ENCODE data around the gene BAIAP2. TPM values are rescaled to one million over a fixed set of nuclear protein-coding genes. Genes with fewer than 3 reads are reported as not detected.

The BAIAP2 gene
- total RNA-seq, 1 experiment from 2014 or later, result not detected

DNA sequence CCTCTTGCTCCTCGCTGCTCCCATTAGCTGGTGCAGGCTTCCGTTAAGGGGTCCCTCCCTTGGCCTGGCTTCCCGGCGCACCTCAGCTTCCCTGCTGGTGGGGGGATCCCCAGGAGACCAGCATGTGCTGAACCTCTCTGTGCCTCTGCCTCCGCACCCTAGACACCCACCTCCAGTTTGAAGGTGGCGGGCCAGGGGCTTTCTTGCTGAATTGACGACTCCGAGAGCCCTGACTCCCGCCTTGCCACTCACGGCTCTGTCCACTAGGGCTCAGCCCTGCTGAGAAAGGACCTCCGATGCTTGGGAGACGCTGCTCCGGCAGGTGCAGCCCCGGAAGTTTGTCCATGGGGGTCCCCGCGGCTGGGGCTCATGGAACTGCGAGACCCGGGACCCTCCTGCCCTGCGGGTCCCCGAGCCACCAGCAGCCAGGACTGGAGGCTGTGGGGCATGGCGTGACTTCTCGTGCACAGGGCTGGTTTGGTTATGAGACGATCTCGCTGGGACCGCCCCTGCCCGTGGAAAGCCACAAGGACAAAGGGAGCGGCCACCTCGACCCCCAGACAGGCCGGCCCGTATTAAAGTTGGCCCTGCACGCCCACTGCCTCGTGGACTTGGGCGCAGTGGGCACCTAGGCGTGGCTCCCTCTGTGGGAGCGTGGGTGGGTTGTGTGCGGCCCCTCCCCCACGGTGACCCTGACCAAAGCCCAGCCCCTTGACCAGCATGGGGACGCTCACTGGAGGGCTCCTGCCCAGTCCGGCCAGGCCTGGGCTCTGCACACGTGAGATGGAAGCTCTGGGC lies 35.2 kb upstream of the BAIAP2 start:
- Histone ChIP-seq H3K9me3 (ENCODE audit: low read length) (no peaks in the 10 kb centered on the region), H3K4me3 (ENCODE audit: low read length) (no peak overlapping the region), H3K9me2 (replicated peaks; ENCODE audit: insufficient read depth, low read length) (no peaks in the 10 kb centered on the region), H3K79me2 (ENCODE audit: low read length) (no peaks in the 10 kb centered on the region), H3K4me2 (ENCODE audit: low read depth, low read length, poor library complexity, severe bottlenecking) (no peak overlapping the region), H3K9ac (ENCODE audit: low read length) (no peak overlapping the region), H2AFZ (ENCODE audit: low read length) (no peak overlapping the region), H3K4me1 (ENCODE audit: low read length) (no peaks in the 10 kb centered on the region), H4K20me1 (ENCODE audit: insufficient read depth, low read depth, low read length) (0 out of 2 replicates have a peak, but pooled peaks cover 6% of the 10 kb centered on the region), H3K27ac (ENCODE audit: low read length) (no peak overlapping the region), H3K27me3 (ENCODE audit: low read length) (no peaks in the 10 kb centered on the region), H3K36me3 (ENCODE audit: insufficient read depth, low read length) (no peaks in the 10 kb centered on the region)
- no peak for DNase-seq

GRCh38 chr17:81000334-81000630 lies 34.7 kb upstream of the BAIAP2 start:
- Histone ChIP-seq H3K9me3 (ENCODE audit: low read length) (no peaks in the 10 kb centered on the region), H3K27me3 (ENCODE audit: low read length) (no peaks in the 10 kb centered on the region), H4K20me1 (ENCODE audit: insufficient read depth, low read depth, low read length) (0 out of 2 replicates have a peak, but pooled peaks cover 6% of the 10 kb centered on the region), H3K79me2 (ENCODE audit: low read length) (no peaks in the 10 kb centered on the region), H3K4me3 (ENCODE audit: low read length) (no peak overlapping the region), H3K9ac (ENCODE audit: low read length) (no peak overlapping the region), H3K9me2 (replicated peaks; ENCODE audit: insufficient read depth, low read length) (no peaks in the 10 kb centered on the region), H3K4me1 (ENCODE audit: low read length) (no peaks in the 10 kb centered on the region), H2AFZ (ENCODE audit: low read length) (no peak overlapping the region), H3K4me2 (ENCODE audit: low read depth, low read length, poor library complexity, severe bottlenecking) (no peak overlapping the region), H3K36me3 (ENCODE audit: insufficient read depth, low read length) (no peaks in the 10 kb centered on the region), H3K27ac (ENCODE audit: low read length) (no peak overlapping the region)
- DNase-seq, result no peak

DNA sequence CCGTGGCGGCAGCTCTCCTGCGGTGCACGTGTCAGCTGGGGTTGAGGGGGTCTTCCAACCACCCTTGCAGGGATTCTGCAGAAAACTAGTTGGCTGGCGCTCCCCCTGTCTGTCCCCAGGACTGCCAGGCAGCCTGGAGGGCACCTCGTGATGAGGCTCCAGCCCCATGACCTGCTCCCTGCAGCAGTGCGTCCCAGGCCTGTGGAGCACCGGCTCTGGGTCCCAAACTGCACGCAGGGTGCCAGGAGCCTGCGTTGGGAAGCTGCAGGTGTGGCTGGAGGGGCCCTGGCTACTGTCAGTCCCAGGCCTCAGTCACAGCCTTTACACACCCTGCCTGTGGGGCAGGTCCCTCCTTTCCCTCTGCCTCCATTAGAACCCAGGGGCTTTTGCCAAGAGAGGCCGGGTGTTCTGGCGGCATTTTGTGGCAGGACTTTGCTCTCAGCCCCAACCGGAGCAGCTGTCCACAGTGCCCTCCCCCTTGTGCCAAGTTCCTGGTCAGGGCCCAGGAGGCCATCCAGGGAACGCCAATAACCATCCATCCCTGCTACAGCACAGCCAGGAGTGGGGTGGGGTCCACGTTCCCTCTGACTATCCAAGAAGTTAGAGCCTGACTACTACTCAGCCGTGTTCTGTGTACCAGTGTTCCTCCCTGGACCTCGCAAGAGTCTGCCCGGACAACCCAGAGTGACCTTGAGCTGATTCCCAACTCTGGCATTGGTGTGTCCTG lies 34.2 kb upstream of the BAIAP2 start:
- Histone ChIP-seq H3K9me3 (ENCODE audit: low read length) (no peaks in the 10 kb centered on the region), H2AFZ (ENCODE audit: low read length) (no peak overlapping the region), H3K9ac (ENCODE audit: low read length) (no peak overlapping the region), H3K4me1 (ENCODE audit: low read length) (no peaks in the 10 kb centered on the region), H3K9me2 (replicated peaks; ENCODE audit: insufficient read depth, low read length) (no peaks in the 10 kb centered on the region), H4K20me1 (ENCODE audit: insufficient read depth, low read depth, low read length) (0 out of 2 replicates have a peak, but pooled peaks cover 6% of the 10 kb centered on the region), H3K4me2 (ENCODE audit: low read depth, low read length, poor library complexity, severe bottlenecking) (no peak overlapping the region), H3K27me3 (ENCODE audit: low read length) (no peaks in the 10 kb centered on the region), H3K79me2 (ENCODE audit: low read length) (no peaks in the 10 kb centered on the region), H3K36me3 (ENCODE audit: insufficient read depth, low read length) (no peaks in the 10 kb centered on the region), H3K27ac (ENCODE audit: low read length) (no peak overlapping the region), H3K4me3 (ENCODE audit: low read length) (no peak overlapping the region)
- no peak for DNase-seq

- Histone ChIP-seq H3K27me3 (ENCODE audit: low read length) (no peaks in the 10 kb centered on the region), H3K27ac (ENCODE audit: low read length) (no peak overlapping the region), H4K20me1 (ENCODE audit: insufficient read depth, low read depth, low read length) (0 out of 2 replicates have a peak, but pooled peaks cover 6% of the 10 kb centered on the region), H3K9me2 (replicated peaks; ENCODE audit: insufficient read depth, low read length) (no peaks in the 10 kb centered on the region), H3K4me1 (ENCODE audit: low read length) (no peaks in the 10 kb centered on the region), H3K36me3 (ENCODE audit: insufficient read depth, low read length) (no peaks in the 10 kb centered on the region), H3K79me2 (ENCODE audit: low read length) (no peaks in the 10 kb centered on the region), H3K4me3 (ENCODE audit: low read length) (no peak overlapping the region), H3K9me3 (ENCODE audit: low read length) (no peaks in the 10 kb centered on the region), H3K9ac (ENCODE audit: low read length) (no peak overlapping the region), H3K4me2 (ENCODE audit: low read depth, low read length, poor library complexity, severe bottlenecking) (no peak overlapping the region), H2AFZ (ENCODE audit: low read length) (no peak overlapping the region)
- no peak for DNase-seq
Observed at GRCh38 chr17:81002013-81002384, 33.0 kb upstream of the BAIAP2 start.

- Histone ChIP-seq H3K27ac (ENCODE audit: low read length) (no peak overlapping the region), H4K20me1 (ENCODE audit: insufficient read depth, low read depth, low read length) (0 out of 2 replicates have a peak, but pooled peaks cover 6% of the 10 kb centered on the region), H3K9me2 (replicated peaks; ENCODE audit: insufficient read depth, low read length) (no peaks in the 10 kb centered on the region), H3K9ac (ENCODE audit: low read length) (no peak overlapping the region), H2AFZ (ENCODE audit: low read length) (no peak overlapping the region), H3K9me3 (ENCODE audit: low read length) (no peaks in the 10 kb centered on the region), H3K4me2 (ENCODE audit: low read depth, low read length, poor library complexity, severe bottlenecking) (no peak overlapping the region), H3K36me3 (ENCODE audit: insufficient read depth, low read length) (no peaks in the 10 kb centered on the region), H3K4me1 (ENCODE audit: low read length) (no peaks in the 10 kb centered on the region), H3K79me2 (ENCODE audit: low read length) (no peaks in the 10 kb centered on the region), H3K4me3 (ENCODE audit: low read length) (no peak overlapping the region), H3K27me3 (ENCODE audit: low read length) (no peaks in the 10 kb centered on the region)
- DNase-seq, result no peak
Observed at GRCh38 chr17:81002409-81003361, 32.3 kb upstream of the BAIAP2 start.

- Histone ChIP-seq H2AFZ (ENCODE audit: low read length) (no peak overlapping the region), H3K9me2 (replicated peaks; ENCODE audit: insufficient read depth, low read length) (no peaks in the 10 kb centered on the region), H3K79me2 (ENCODE audit: low read length) (no peaks in the 10 kb centered on the region), H3K36me3 (ENCODE audit: insufficient read depth, low read length) (no peaks in the 10 kb centered on the region), H3K27me3 (ENCODE audit: low read length) (no peaks in the 10 kb centered on the region), H4K20me1 (ENCODE audit: insufficient read depth, low read depth, low read length) (0 out of 2 replicates have a peak, but pooled peaks cover 6% of the 10 kb centered on the region), H3K4me3 (ENCODE audit: low read length) (no peak overlapping the region), H3K9me3 (ENCODE audit: low read length) (no peaks in the 10 kb centered on the region), H3K4me2 (ENCODE audit: low read depth, low read length, poor library complexity, severe bottlenecking) (no peak overlapping the region), H3K9ac (ENCODE audit: low read length) (no peak overlapping the region), H3K27ac (ENCODE audit: low read length) (no peak overlapping the region), H3K4me1 (ENCODE audit: low read length) (no peaks in the 10 kb centered on the region)
- DNase-seq, result no peak
Observed at GRCh38 chr17:81003711-81004475, 31.1 kb upstream of the BAIAP2 start.

DNA sequence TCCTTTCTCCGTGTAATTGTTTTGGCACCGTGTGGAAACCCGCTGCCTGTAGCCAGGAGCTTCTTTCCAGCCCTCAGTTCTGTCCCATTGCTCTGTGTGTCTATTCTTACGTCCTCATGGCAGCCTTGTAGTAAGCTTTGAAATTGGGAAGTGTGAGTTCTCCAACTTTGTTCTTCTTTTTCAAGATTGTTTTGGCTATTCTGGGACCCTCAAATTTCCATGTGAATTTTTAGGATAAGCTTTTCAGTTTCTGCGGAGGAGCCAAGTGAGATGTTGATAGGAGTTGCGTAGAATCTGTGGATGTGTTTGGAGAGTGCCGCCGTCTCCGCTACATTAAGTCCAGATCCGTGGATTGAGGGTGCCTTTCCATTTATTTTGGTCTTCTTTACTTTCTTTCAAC lies 28.1 kb upstream of the BAIAP2 start:
- Histone ChIP-seq H3K9ac (ENCODE audit: low read length) (no peak overlapping the region), H3K4me3 (ENCODE audit: low read length) (no peak overlapping the region), H3K27ac (ENCODE audit: low read length) (no peak overlapping the region), H3K9me3 (ENCODE audit: low read length) (no peaks in the 10 kb centered on the region), H4K20me1 (ENCODE audit: insufficient read depth, low read depth, low read length) (no peaks in the 10 kb centered on the region), H3K4me2 (ENCODE audit: low read depth, low read length, poor library complexity, severe bottlenecking) (no peak overlapping the region), H3K4me1 (ENCODE audit: low read length) (no peaks in the 10 kb centered on the region), H3K36me3 (ENCODE audit: insufficient read depth, low read length) (no peaks in the 10 kb centered on the region), H3K79me2 (ENCODE audit: low read length) (no peaks in the 10 kb centered on the region), H2AFZ (ENCODE audit: low read length) (no peak overlapping the region), H3K9me2 (replicated peaks; ENCODE audit: insufficient read depth, low read length) (no peaks in the 10 kb centered on the region), H3K27me3 (ENCODE audit: low read length) (no peaks in the 10 kb centered on the region)
- no peak for DNase-seq

Measured in Karpas-422 (cell line).